ENCODE data around the gene LRP1. TPM values are rescaled to one million over a fixed set of nuclear protein-coding genes. Genes with fewer than 3 reads are reported as not detected.

LRP1 gene
- total RNA-seq, 1 donor from 2014 or later = 61.0 TPM

GRCh38 chr12:57250956-57251355 lies 122.7 kb downstream of the LRP1 start, which contains the start of gene STAC3:
Gene STAC3 (minus strand): TSS chr12:57251187. CDS start chr12:57249636, 1,551 bp downstream.
- H3K4me1 ChIP-seq = no peaks in the 10 kb centered on the region
- no peaks in the 10 kb centered on the region for H3K27me3 ChIP-seq (ENCODE audit: low read depth)
- no peak for DNase-seq
- intact Hi-C loops (cut with micrococcal nuclease) = no loop called here
- peaks cover 13% of the 10 kb centered on the region for H3K36me3 ChIP-seq
- H3K27ac ChIP-seq (replicated peaks) = no peak within 1 kb of the TSS
- H3K9me3 ChIP-seq (replicated peaks) = no peaks in the 10 kb centered on the region
- TF ChIP-seq, protein P1, sequence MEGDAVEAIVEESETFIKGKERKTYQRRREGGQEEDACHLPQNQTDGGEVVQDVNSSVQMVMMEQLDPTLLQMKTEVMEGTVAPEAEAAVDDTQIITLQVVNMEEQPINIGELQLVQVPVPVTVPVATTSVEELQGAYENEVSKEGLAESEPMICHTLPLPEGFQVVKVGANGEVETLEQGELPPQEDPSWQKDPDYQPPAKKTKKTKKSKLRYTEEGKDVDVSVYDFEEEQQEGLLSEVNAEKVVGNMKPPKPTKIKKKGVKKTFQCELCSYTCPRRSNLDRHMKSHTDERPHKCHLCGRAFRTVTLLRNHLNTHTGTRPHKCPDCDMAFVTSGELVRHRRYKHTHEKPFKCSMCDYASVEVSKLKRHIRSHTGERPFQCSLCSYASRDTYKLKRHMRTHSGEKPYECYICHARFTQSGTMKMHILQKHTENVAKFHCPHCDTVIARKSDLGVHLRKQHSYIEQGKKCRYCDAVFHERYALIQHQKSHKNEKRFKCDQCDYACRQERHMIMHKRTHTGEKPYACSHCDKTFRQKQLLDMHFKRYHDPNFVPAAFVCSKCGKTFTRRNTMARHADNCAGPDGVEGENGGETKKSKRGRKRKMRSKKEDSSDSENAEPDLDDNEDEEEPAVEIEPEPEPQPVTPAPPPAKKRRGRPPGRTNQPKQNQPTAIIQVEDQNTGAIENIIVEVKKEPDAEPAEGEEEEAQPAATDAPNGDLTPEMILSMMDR (IDR thresholded peaks at IDR 0.05; ENCODE audit: borderline replicate concordance) = no peak
- no peak within 1 kb of the TSS for H3K4me3 ChIP-seq

GRCh38 chr12:57254506-57255280 lies 126.4 kb downstream of the LRP1 start:
- Histone ChIP-seq H3K27ac (replicated peaks) (no peak overlapping the region), H3K36me3 (peaks cover 46% of the 10 kb centered on the region), H3K9me3 (replicated peaks) (no peaks in the 10 kb centered on the region), H3K4me3 (no peak overlapping the region), H3K27me3 (ENCODE audit: low read depth) (no peaks in the 10 kb centered on the region), H3K4me1 (peaks cover 18% of the 10 kb centered on the region)
- TF ChIP-seq, protein P1 (IDR thresholded peaks at IDR 0.05; ENCODE audit: borderline replicate concordance) = no peak
- intact Hi-C loops (cut with micrococcal nuclease) = no loop called here
- no peak for DNase-seq

DNA sequence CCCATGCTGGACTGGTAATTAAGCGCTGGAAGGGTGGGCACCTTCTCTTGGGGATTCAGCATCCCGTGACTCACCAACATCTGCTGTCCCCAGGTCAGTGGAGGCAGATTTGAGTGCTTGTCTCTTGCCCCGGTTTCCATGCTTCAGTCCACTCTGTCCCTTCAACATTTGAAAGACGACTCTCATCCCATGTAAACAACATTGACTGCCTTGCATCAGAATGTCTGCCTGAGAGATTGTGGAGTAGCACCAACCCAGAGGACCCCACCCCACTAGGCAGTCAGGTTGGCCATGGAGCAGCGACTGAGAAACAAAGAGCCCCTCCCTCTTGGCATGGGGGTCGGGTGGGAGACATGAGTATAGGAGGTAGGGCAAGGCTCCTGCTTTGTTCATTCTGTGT lies 127.6 kb downstream of the LRP1 start:
- Histone ChIP-seq H3K27ac (replicated peaks) (no peak overlapping the region), H3K9me3 (replicated peaks) (no peaks in the 10 kb centered on the region), H3K36me3 (peaks cover 46% of the 10 kb centered on the region), H3K27me3 (ENCODE audit: low read depth) (no peaks in the 10 kb centered on the region), H3K4me1 (peaks cover 31% of the 10 kb centered on the region), H3K4me3 (no peak overlapping the region)
- intact Hi-C loops (cut with micrococcal nuclease) = no loop called here
- DNase-seq = no peak
- TF ChIP-seq, protein P1 (IDR thresholded peaks at IDR 0.05; ENCODE audit: borderline replicate concordance) = no peak

GRCh38 chr12:57258977-57259970 lies 131.0 kb downstream of the LRP1 start:
- H3K4me3 ChIP-seq = no peak overlapping the region

GRCh38 chr12:57260366-57260765 lies 132.1 kb downstream of the LRP1 start:
- H3K4me3 ChIP-seq = no peak overlapping the region
- H3K36me3 ChIP-seq = peaks cover 37% of the 10 kb centered on the region
- intact Hi-C loops (cut with micrococcal nuclease) = no loop called here
- H3K9me3 ChIP-seq (replicated peaks) = no peaks in the 10 kb centered on the region
- peaks cover 73% of the 10 kb centered on the region for H3K4me1 ChIP-seq
- no peak for DNase-seq
- H3K27ac ChIP-seq (replicated peaks) = peak overlapping the region; percentile 85
- TF ChIP-seq, protein P1 (IDR thresholded peaks at IDR 0.05; ENCODE audit: borderline replicate concordance) = no peak
- H3K27me3 ChIP-seq (ENCODE audit: low read depth) = no peaks in the 10 kb centered on the region

More at GRCh38 chr12:57258977-57259970, 131.0 kb downstream of the LRP1 start:
- intact Hi-C loops (cut with micrococcal nuclease) = no loop called here
- H3K4me1 ChIP-seq = peaks cover 63% of the 10 kb centered on the region
- H3K27ac ChIP-seq (replicated peaks) = peak overlapping the region; percentile 85
- no peaks in the 10 kb centered on the region for H3K27me3 ChIP-seq (ENCODE audit: low read depth)
- H3K9me3 ChIP-seq (replicated peaks) = no peaks in the 10 kb centered on the region
- peak; percentile 78 for DNase-seq
- peaks cover 46% of the 10 kb centered on the region for H3K36me3 ChIP-seq
- TF ChIP-seq, protein P1 (IDR thresholded peaks at IDR 0.05; ENCODE audit: borderline replicate concordance) = no peak
